Natural killer cell treated with Interleukin-12 subunit alpha and Interleukin-12 subunit beta and Interleukin-15 and Interleukin-18, amount 100 ng/mL, for 72 hours (primary cell): ENCODE results near the gene AGR3. TPM values are rescaled to one million over a fixed set of nuclear protein-coding genes. Genes with fewer than 3 reads are reported as not detected.

ENCODE experiments used
- ATAC-seq, 2 donors: fragments of 150-1000 bp; cut with Tn5 transposase in 1 of 2; sonication (Bioruptor Pico), chemical (Tn5 transposase) in 1 of 2; 2 replicates each; pipeline ENCODE4 v1.10.0; 2021
- DNase-seq: peaks from one replicate; pipeline ENCODE4 v3.0.0; 2022; ENCODE audit warnings: low spot score
- H3K27ac Mint-ChIP-seq, 2 donors: 1 replicate in 1 of 2; 2 replicates in 1 of 2; pipeline ENCODE4 v1.8.0; 2022; ENCODE audit warnings: mixed read lengths in 2 of 2, mild to moderate bottlenecking in 1 of 2, moderate library complexity in 1 of 2
- H3K27me3 Mint-ChIP-seq, 2 donors: 1 replicate in 1 of 2; 2 replicates in 1 of 2; pipeline ENCODE4 v1.8.0; 2022; ENCODE audit warnings: mixed read lengths in 2 of 2
- H3K36me3 Mint-ChIP-seq: one replicate; pipeline ENCODE4 v1.8.0; 2022; ENCODE audit warnings: mixed read lengths
- H3K4me1 Mint-ChIP-seq, 2 donors: 1 replicate in 1 of 2; 2 replicates in 1 of 2; pipeline ENCODE4 v1.8.0; 2022; ENCODE audit warnings: low read depth in 2 of 2, mixed read lengths in 2 of 2, mild to moderate bottlenecking in 1 of 2
- H3K4me3 Mint-ChIP-seq: one replicate; pipeline ENCODE4 v1.8.0; 2022; ENCODE audit warnings: mixed read lengths
- H3K9me3 Mint-ChIP-seq: 2 replicates; pipeline ENCODE4 v1.8.0; 2022; ENCODE audit warnings: mixed read lengths
- total RNA-seq, 2 donors: library from RNA; stranded (reverse); gene quantifications; one replicate each; pipeline ENCODE4 v1.2.3, GENCODE V29; 2022

The AGR3 gene
- total RNA-seq, 2 donors from 2014 or later, result not detected

DNA sequence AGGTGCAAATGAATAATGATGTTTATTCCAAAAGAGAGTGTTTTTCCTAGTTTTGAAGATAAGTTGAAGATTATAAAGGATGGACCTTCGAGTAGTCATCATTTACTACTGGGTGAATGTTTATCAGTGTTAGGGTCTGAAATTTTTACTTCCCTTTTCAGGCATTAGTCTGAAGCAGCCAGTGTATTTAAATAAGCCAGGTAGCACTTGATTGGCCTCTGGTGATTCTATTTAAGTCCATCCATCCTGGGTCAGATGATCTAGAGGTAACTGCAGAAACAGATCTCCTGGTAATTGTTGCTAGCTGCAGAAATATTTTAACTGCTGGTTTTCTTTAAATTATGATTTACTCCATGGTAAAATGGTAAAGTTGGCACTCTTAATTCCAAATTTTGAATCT, 42.9 kb downstream of the AGR3 start:
- Mint-ChIP-seq H3K36me3 (no peaks in the 10 kb centered on the region), H3K9me3 (no peaks in the 10 kb centered on the region), H3K4me3 (no peak overlapping the region), H3K27ac (no peak overlapping the region), H3K27me3 (peaks cover 6 to 27% of the 10 kb centered on the region in 2 donors), H3K4me1 (no peaks in the 10 kb centered on the region)
- DNase-seq (no peak), ATAC-seq (no peak)

GRCh38 chr7:16838386-16838785, 43.4 kb downstream of the AGR3 start:
- ATAC-seq (no peak), DNase-seq (no peak)
- H3K4me3 Mint-ChIP-seq, result no peak overlapping the region
- no peaks in the 10 kb centered on the region for H3K9me3 Mint-ChIP-seq
- peaks cover 6 to 27% of the 10 kb centered on the region in 2 donors for H3K27me3 Mint-ChIP-seq
- H3K4me1 Mint-ChIP-seq, result no peaks in the 10 kb centered on the region
- no peaks in the 10 kb centered on the region for H3K36me3 Mint-ChIP-seq
- H3K27ac Mint-ChIP-seq, result no peak overlapping the region

GRCh38 chr7:16836481-16836880, 45.3 kb downstream of the AGR3 start:
- no peak overlapping the region for H3K27ac Mint-ChIP-seq
- peaks cover 6 to 22% of the 10 kb centered on the region in 2 donors for H3K27me3 Mint-ChIP-seq
- DNase-seq, result no peak
- H3K9me3 Mint-ChIP-seq, result no peaks in the 10 kb centered on the region
- no peak for ATAC-seq
- no peaks in the 10 kb centered on the region for H3K4me1 Mint-ChIP-seq
- no peaks in the 10 kb centered on the region for H3K36me3 Mint-ChIP-seq
- H3K4me3 Mint-ChIP-seq, result no peak overlapping the region

- Mint-ChIP-seq H3K36me3 (peaks cover 6% of the 10 kb centered on the region), H3K27me3 (peaks cover 8 to 21% of the 10 kb centered on the region in 2 donors), H3K27ac (no peak overlapping the region), H3K9me3 (peaks cover 4% of the 10 kb centered on the region), H3K4me1 (no peaks in the 10 kb centered on the region), H3K4me3 (no peak overlapping the region)
- ATAC-seq, result no peak
- DNase-seq, result no peak
Observed at GRCh38 chr7:16833373-16833772, 48.4 kb downstream of the AGR3 start.

GRCh38 chr7:16826060-16826459, 55.7 kb downstream of the AGR3 start:
- H3K4me3 Mint-ChIP-seq, result no peak overlapping the region
- H3K9me3 Mint-ChIP-seq, result peaks cover 8% of the 10 kb centered on the region
- H3K27ac Mint-ChIP-seq, result no peak overlapping the region
- DNase-seq (no peak), ATAC-seq (no peak)
- H3K27me3 Mint-ChIP-seq, result peaks cover 7 to 14% of the 10 kb centered on the region in 2 donors
- peaks cover 13% of the 10 kb centered on the region for H3K36me3 Mint-ChIP-seq
- no peaks in the 10 kb centered on the region for H3K4me1 Mint-ChIP-seq

GRCh38 chr7:16822029-16822428, 59.8 kb downstream of the AGR3 start:
- H3K27me3 Mint-ChIP-seq, result peaks cover 6 to 9% of the 10 kb centered on the region in 2 donors
- H3K4me1 Mint-ChIP-seq, result no peaks in the 10 kb centered on the region
- ATAC-seq (no peak), DNase-seq (no peak)
- H3K4me3 Mint-ChIP-seq, result no peak overlapping the region
- H3K9me3 Mint-ChIP-seq, result no peaks in the 10 kb centered on the region
- H3K36me3 Mint-ChIP-seq, result no peaks in the 10 kb centered on the region
- H3K27ac Mint-ChIP-seq, result no peak overlapping the region

- Mint-ChIP-seq H3K9me3 (no peaks in the 10 kb centered on the region), H3K27me3 (peaks cover 6 to 9% of the 10 kb centered on the region in 2 donors), H3K27ac (no peak overlapping the region), H3K4me1 (no peaks in the 10 kb centered on the region), H3K36me3 (no peaks in the 10 kb centered on the region), H3K4me3 (no peak overlapping the region)
- no peak for ATAC-seq
- DNase-seq, result no peak
Observed at GRCh38 chr7:16818732-16819131, 63.1 kb downstream of the AGR3 start.

- Mint-ChIP-seq H3K27me3 (peaks cover 6 to 9% of the 10 kb centered on the region in 2 donors), H3K36me3 (no peaks in the 10 kb centered on the region), H3K27ac (no peak overlapping the region), H3K4me3 (no peak overlapping the region), H3K9me3 (no peaks in the 10 kb centered on the region), H3K4me1 (no peaks in the 10 kb centered on the region)
- DNase-seq (no peak), ATAC-seq (no peak)
Observed at GRCh38 chr7:16817536-16817935, 64.2 kb downstream of the AGR3 start.

DNA sequence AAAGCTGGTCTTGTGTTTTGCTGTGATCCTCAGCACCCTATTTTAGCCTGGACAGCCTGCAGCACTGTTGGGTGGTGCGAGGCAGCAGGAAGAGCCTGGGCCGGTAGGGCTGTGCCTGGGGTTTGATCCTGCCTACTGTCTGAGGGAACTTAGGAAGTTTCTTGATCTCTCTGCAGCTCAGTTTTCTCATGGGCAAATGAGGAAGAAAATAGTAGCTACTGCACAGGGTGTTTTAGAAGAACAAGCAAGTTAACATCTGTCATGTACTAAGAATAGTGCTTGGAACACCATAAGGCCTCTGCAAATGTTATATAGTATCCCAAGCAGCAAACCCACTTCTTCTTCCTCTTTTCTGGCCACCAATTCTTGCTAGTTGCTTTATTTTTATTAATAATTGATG, 65.0 kb downstream of the AGR3 start:
- DNase-seq (no peak), ATAC-seq (no peak)
- H3K27ac Mint-ChIP-seq, result no peak overlapping the region
- H3K9me3 Mint-ChIP-seq, result no peaks in the 10 kb centered on the region
- H3K36me3 Mint-ChIP-seq, result no peaks in the 10 kb centered on the region
- H3K4me1 Mint-ChIP-seq, result no peaks in the 10 kb centered on the region
- no peak overlapping the region for H3K4me3 Mint-ChIP-seq
- H3K27me3 Mint-ChIP-seq, result peaks cover 6 to 9% of the 10 kb centered on the region in 2 donors

DNA sequence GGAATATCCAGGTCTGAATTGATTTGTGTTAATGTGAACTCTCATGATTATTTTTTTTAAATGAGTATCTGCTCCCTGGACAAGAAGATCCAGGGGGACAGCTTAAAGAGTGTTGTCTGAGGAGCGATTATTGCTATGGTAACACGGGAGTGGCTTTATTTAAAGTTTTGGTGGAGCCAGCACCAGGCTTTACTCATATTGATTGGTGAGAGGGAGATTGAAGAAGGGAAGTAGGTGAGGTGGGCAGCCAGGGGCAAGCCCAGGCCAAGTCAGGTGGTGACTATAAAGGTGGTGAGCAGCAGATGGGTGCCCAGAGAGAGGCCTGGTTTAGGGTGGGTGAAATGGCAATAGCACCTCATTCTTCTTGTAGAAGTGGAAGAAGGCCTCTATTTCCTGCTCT, 66.8 kb downstream of the AGR3 start:
- Mint-ChIP-seq H3K27me3 (no peaks in the 10 kb centered on the region), H3K4me3 (no peak overlapping the region), H3K36me3 (no peaks in the 10 kb centered on the region), H3K9me3 (no peaks in the 10 kb centered on the region), H3K4me1 (no peaks in the 10 kb centered on the region), H3K27ac (no peak overlapping the region)
- no peak for DNase-seq
- ATAC-seq, result no peak

DNA sequence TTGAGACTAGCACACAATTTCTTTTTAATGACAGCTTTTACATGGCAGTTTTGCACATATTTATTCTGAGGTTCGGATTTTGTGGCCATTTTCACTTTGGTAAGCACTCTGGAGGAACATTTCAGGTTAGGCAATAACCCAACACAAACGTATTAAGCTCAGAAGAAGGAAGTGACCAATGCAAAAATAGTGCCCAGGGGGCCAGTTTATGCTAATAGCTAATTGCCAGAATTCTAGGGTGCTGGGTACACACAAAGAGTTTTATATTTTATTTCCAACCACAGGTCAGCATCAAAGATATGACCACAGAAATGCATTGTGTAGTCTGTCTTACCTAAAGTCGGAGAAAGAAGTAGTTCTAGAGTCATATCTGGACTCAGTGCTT, 68.6 kb downstream of the AGR3 start:
- Mint-ChIP-seq H3K9me3 (no peaks in the 10 kb centered on the region), H3K4me1 (no peaks in the 10 kb centered on the region), H3K4me3 (no peak overlapping the region), H3K27ac (no peak overlapping the region), H3K36me3 (no peaks in the 10 kb centered on the region), H3K27me3 (peaks cover 0 to 2% of the 10 kb centered on the region in 2 donors)
- no peak for DNase-seq
- ATAC-seq, result no peak

- Mint-ChIP-seq H3K4me3 (no peak overlapping the region), H3K9me3 (no peaks in the 10 kb centered on the region), H3K4me1 (no peaks in the 10 kb centered on the region), H3K27ac (no peak overlapping the region), H3K27me3 (peaks cover 0 to 2% of the 10 kb centered on the region in 2 donors), H3K36me3 (no peaks in the 10 kb centered on the region)
- DNase-seq (no peak), ATAC-seq (no peak)
Observed at GRCh38 chr7:16812542-16813231, 69.1 kb downstream of the AGR3 start.

GRCh38 chr7:16811551-16811950, 70.2 kb downstream of the AGR3 start:
- H3K27me3 Mint-ChIP-seq, result peaks cover 0 to 2% of the 10 kb centered on the region in 2 donors
- ATAC-seq (no peak), DNase-seq (no peak)
- no peaks in the 10 kb centered on the region for H3K36me3 Mint-ChIP-seq
- no peaks in the 10 kb centered on the region for H3K4me1 Mint-ChIP-seq
- no peak overlapping the region for H3K4me3 Mint-ChIP-seq
- H3K27ac Mint-ChIP-seq, result no peak overlapping the region
- H3K9me3 Mint-ChIP-seq, result no peaks in the 10 kb centered on the region

GRCh38 chr7:16810573-16810972, 71.2 kb downstream of the AGR3 start:
- no peak overlapping the region for H3K27ac Mint-ChIP-seq
- H3K27me3 Mint-ChIP-seq, result peaks cover 0 to 2% of the 10 kb centered on the region in 2 donors
- H3K4me3 Mint-ChIP-seq, result no peak overlapping the region
- ATAC-seq (no peak), DNase-seq (no peak)
- H3K9me3 Mint-ChIP-seq, result no peaks in the 10 kb centered on the region
- no peaks in the 10 kb centered on the region for H3K4me1 Mint-ChIP-seq
- H3K36me3 Mint-ChIP-seq, result no peaks in the 10 kb centered on the region

DNA sequence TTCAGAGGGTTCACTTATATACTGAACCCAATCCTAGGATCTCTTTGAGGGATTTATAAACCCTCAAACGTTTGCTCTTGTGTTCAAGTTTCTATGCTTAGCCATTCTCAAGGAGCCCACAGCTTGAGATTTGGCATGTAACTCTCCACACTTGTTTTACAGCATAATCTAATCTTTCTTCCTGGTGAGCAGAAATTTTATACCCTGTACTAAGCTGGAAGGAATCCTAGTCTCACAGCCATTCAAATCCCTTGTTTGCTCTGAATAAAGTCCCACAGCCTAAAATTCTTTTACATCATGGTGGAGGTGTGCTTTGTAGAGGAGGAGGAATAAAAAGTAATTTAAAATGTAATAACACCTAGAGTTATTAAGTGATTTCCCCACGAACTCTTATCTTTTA, 71.7 kb downstream of the AGR3 start:
- no peaks in the 10 kb centered on the region for H3K9me3 Mint-ChIP-seq

More for the DNA sequence above, 71.7 kb downstream of the AGR3 start:
- Mint-ChIP-seq H3K27ac (no peak overlapping the region), H3K4me3 (no peak overlapping the region), H3K27me3 (peaks cover 0 to 2% of the 10 kb centered on the region in 2 donors), H3K4me1 (no peaks in the 10 kb centered on the region), H3K36me3 (no peaks in the 10 kb centered on the region)
- DNase-seq (no peak), ATAC-seq (no peak)
